Endothelial cell of umbilical vein (primary cell): ENCODE results near the gene AFF1.

Experiments
- POLR2A ChIP-seq: IDR thresholded peaks from 2 replicates; pipeline ENCODE4 v1.6.1; 2012; ENCODE audit warnings: low read depth, mild to moderate bottlenecking, control low read depth, low read length
- TF ChIP-seq, protein P1 (sequence below), 2 donors: IDR thresholded peaks; 1 replicate in 1 of 2; 2 replicates in 1 of 2; pipeline ENCODE4 v1.5.1; 2011; ENCODE audit warnings: low read length in 2 of 2, mild to moderate bottlenecking in 2 of 2, moderate library complexity in 2 of 2, control low read depth in 1 of 2, inconsistent platforms in 1 of 2, low read depth in 1 of 2; ENCODE audit not compliant: insufficient read depth in 1 of 2; ENCODE audit errors: extremely low read depth in 1 of 2
- TF ChIP-seq, protein P2 (sequence below): IDR thresholded peaks from 2 replicates; pipeline ENCODE4 v1.6.1; 2011; ENCODE audit not compliant: insufficient read depth, insufficient read length

DNA sequence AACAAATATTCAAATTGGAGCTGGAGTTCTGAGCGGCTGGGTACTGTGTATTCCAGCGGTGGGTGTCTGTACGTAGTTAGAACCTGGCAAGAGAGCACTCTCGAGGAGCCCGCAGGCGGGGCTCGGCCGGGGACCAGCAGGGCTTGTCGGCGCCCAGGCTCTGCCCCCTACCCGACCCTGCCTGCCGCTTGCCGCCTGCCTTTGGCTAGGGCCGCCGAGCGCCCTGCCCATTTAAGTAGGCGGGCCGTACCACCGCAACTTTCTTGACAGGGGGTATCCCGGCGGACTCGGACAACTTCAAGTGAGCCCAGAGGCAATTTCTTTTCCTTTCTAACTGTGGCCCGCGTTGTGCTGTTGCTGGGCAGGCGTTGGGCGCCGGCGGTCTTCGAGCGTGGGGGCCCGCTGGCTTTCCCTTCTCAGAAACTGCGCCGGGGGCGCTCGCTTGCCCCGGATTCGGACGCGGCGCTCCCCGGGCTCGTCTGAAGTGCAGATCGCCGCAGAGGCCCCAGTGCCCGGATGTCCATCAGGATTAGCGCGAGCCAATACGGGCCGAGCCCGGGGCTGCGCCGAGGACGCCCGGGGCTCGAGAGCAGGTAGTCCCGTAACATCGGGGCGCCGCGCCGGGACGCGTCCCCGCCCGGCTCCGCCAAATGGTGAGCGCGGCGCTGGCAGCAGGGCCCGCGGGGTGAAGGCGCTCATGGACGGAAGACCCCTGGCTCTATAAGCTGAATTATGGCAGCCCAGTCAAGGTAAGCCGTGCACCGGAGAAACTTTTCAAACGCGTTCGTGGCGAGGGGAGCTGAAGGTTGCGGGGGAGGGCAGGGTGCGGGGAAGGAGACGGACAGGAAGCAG is 72.1 kb downstream of the AFF1 start:
- TF ChIP-seq, protein P1, sequence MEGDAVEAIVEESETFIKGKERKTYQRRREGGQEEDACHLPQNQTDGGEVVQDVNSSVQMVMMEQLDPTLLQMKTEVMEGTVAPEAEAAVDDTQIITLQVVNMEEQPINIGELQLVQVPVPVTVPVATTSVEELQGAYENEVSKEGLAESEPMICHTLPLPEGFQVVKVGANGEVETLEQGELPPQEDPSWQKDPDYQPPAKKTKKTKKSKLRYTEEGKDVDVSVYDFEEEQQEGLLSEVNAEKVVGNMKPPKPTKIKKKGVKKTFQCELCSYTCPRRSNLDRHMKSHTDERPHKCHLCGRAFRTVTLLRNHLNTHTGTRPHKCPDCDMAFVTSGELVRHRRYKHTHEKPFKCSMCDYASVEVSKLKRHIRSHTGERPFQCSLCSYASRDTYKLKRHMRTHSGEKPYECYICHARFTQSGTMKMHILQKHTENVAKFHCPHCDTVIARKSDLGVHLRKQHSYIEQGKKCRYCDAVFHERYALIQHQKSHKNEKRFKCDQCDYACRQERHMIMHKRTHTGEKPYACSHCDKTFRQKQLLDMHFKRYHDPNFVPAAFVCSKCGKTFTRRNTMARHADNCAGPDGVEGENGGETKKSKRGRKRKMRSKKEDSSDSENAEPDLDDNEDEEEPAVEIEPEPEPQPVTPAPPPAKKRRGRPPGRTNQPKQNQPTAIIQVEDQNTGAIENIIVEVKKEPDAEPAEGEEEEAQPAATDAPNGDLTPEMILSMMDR (IDR thresholded peaks at IDR 0.05; ENCODE audit: extremely low read depth in 1 of 2, insufficient read depth in 1 of 2, low read depth in 1 of 2, low read length in 2 of 2): peak; percentile 12 to 13
- TF ChIP-seq, protein P2, sequence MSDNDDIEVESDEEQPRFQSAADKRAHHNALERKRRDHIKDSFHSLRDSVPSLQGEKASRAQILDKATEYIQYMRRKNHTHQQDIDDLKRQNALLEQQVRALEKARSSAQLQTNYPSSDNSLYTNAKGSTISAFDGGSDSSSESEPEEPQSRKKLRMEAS: no peak
- TF ChIP-seq POLR2A: peak; percentile 99
